Measurements from ENCODE around the gene ZNF460. TPM values are rescaled to one million over a fixed set of nuclear protein-coding genes. Genes with fewer than 3 reads are reported as not detected.

ZNF460 gene
- total and polyA plus RNA-seq, 12 donors: 0.42 to 50.3 (median 38.0) TPM

DNA sequence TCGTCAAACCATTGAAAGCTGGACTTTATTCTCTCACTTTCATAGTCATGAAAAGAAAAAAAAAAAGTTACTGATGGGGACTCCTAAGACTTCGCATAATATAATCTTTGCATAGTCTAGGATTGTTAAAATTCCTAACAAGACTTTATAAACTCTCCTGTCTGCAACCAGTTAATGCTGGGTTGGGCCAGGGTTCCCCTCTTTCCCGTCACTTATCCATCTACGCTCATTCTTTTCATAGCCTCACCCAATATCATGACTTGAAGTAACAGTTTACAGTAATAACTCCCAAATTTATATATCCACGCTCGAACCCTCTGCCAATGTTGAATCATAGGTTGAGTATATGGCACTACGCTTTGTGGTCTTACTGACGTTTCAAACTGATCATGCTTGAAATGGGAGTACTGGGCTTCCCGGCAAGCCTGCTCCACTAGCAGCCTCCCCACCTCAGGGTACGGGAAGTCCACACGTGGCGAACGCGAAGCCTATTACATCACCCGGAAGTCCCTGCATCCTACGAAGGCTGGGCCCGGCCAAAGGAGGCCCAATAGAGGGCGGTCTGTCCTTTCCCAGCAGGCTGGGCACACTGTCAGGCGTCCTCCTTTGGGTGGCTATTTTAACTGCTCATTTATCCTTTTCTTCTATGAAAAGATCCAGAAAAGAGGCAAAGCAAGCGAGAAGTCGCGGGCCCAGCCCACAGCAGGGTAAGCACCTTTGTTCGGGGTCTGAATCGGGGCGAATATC is 694 bp upstream of the ZNF460 start:
- H3K4me3 ChIP-seq: peak overlapping the region; percentile 70 to 99 (median 92)
- peaks cover 0 to 51% (median 42%) of the 10 kb centered on the region in 9 donors for H3K4me1 ChIP-seq
- DNase-seq (peak; percentile 86 to 92), ATAC-seq (peak; percentile 94 to 99 (median 97))
- peaks cover 0 to 50% (median under 1%) of the 10 kb centered on the region in 9 donors for H3K36me3 ChIP-seq
- no peaks in the 10 kb centered on the region for H3K9me3 ChIP-seq
- WGBS, 2 donors: 5 to 7% methylated on average over 25 of the region's 25 CpGs
- TF ChIP-seq, protein P1, sequence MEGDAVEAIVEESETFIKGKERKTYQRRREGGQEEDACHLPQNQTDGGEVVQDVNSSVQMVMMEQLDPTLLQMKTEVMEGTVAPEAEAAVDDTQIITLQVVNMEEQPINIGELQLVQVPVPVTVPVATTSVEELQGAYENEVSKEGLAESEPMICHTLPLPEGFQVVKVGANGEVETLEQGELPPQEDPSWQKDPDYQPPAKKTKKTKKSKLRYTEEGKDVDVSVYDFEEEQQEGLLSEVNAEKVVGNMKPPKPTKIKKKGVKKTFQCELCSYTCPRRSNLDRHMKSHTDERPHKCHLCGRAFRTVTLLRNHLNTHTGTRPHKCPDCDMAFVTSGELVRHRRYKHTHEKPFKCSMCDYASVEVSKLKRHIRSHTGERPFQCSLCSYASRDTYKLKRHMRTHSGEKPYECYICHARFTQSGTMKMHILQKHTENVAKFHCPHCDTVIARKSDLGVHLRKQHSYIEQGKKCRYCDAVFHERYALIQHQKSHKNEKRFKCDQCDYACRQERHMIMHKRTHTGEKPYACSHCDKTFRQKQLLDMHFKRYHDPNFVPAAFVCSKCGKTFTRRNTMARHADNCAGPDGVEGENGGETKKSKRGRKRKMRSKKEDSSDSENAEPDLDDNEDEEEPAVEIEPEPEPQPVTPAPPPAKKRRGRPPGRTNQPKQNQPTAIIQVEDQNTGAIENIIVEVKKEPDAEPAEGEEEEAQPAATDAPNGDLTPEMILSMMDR (IDR thresholded peaks at IDR 0.05): peak in 5 of 9 donors; percentile 38 to 67 (median 64)
- peak overlapping the region; percentile 85 to 100 (median 97) for H3K27ac ChIP-seq
- H3K27me3 ChIP-seq: no peaks in the 10 kb centered on the region
- intact Hi-C loops (cut with DNase I): loop anchor here in 8 of 10 donors (1.0 to 5.0 kb wide), 8 partner anchors 37 to 83 kb away; partner anchors contain the start of genes ZNF805 (in 8 of the 8), ZNF304 (in 2 of the 8), ZNF543 (in 2 of the 8) and TRAPPC2B (in 1 of the 8)

DNA sequence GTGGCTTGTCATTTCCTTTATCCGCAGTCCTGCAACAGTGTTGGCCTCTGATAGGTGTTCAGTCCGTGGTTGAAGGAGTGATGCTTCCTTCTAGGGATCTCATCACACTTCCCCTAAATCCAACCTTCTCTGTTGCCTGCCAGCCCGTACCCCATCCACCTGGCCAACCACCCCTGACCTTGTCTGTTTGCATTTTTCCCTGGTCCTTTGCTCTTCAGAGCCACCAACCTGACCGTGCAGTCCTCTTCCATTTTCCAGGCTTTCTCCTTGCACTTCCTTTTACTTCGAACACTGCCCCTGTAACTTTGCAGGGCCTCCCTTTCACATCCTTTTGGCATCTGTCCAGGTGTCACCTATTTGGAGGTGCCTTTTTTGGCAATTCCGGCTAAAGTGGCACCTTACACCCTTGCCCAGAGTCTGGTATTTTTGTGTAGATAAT is 696 bp downstream of the ZNF460 start:
- Histone ChIP-seq H3K27me3 (no peaks in the 10 kb centered on the region), H3K4me3 (peak overlapping the region; percentile 70 to 99 (median 92)), H3K36me3 (peaks cover 0 to 50% (median 15%) of the 10 kb centered on the region in 9 donors), H3K27ac (peak overlapping the region; percentile 85 to 100 (median 97)), H3K4me1 (peaks cover 0 to 64% (median 48%) of the 10 kb centered on the region in 9 donors), H3K9me3 (no peaks in the 10 kb centered on the region)
- intact Hi-C loops (cut with DNase I): loop anchor here in 7 of 10 donors (1.0 to 5.0 kb wide), 8 partner anchors 36 to 82 kb away; partner anchors contain the start of genes ZNF805 (in 5 of the 7), ZNF304 (in 2 of the 7), TRAPPC2B (in 1 of the 7) and ZNF543 (in 1 of the 7)
- TF ChIP-seq, protein P1 (IDR thresholded peaks at IDR 0.05): no peak
- ATAC-seq (no peak), DNase-seq (no peak)
- WGBS, 2 donors: 4 to 5% methylated on average over 6 of the region's 6 CpGs

DNA sequence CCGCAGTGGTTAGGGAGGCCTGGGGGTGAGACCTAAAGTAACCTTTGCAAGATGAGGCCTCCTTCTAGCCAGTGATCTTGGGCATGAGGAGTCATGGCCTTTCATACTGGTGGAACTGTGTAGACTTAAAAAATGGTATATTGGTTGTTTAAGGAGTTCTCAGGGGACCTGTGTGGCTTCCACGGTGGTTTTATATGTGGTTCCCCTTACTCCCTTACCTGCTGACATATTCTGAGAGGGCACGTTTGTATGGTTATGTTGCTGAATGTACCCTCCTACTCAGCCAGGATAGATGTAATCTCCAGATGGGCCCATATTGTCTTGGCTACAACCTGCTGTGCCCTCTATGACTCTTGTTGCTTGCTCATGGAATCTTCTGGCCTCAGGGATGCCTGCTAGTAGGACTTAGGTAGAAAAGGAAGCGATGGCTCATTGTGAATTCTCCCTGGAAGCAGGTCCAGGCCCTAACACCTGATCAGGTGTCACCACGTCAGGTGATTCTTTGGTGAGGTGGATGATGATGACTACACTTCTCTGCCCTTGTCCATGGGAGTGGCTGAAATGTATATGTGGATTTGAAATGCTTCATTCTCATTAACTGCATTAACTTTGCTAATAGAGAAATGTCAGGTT is 1.8 kb downstream of the ZNF460 start:
- DNase-seq (no peak), ATAC-seq (no peak)
- Histone ChIP-seq H3K4me1 (peaks cover 0 to 64% (median 48%) of the 10 kb centered on the region in 9 donors), H3K9me3 (no peaks in the 10 kb centered on the region), H3K27me3 (no peaks in the 10 kb centered on the region), H3K4me3 (peak overlapping the region in 7 of 10 donors; percentile 70 to 95 (median 87)), H3K36me3 (peaks cover 0 to 54% (median 20%) of the 10 kb centered on the region in 9 donors), H3K27ac (peak overlapping the region in 3 of 10 donors; percentile 95 to 98 (median 98))
- intact Hi-C loops (cut with DNase I): loop anchor here in 6 of 10 donors (5.0 kb wide), 5 partner anchors 35 to 75 kb away; partner anchors contain the start of genes ZNF805 (in 3 of the 6), ZNF304 (in 2 of the 6) and ZNF543 (in 1 of the 6)
- TF ChIP-seq, protein P1 (IDR thresholded peaks at IDR 0.05): no peak
- 68 to 76% methylated on average over 5 of the region's 5 CpGs for WGBS, 2 donors

DNA sequence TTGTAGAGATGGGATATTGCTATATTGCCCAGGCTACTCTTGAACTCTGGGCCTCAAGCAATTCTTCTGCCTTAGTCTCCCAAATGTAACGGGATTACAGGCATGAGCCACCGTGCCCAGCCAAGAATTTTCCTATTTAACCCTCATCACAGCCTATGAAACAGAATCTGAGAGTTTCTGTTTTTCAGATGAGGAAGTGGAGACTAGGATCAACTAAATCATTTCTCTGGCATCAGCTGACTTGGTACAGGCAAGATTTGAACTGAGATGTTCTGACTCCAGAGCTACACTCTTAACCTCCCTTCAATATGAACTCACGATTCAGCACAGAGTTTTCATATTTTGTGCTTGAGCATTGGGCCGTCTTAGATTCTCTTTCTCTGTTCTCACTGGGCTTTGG is 8.1 kb downstream of the ZNF460 start:
- TF ChIP-seq, protein P1 (IDR thresholded peaks at IDR 0.05): no peak
- intact Hi-C loops (cut with DNase I): no loop called here
- Histone ChIP-seq H3K27ac (no peak overlapping the region), H3K27me3 (no peaks in the 10 kb centered on the region), H3K9me3 (peaks cover 0 to 40% (median 0%) of the 10 kb centered on the region in 11 donors), H3K4me3 (no peak overlapping the region), H3K36me3 (peaks cover 13 to 100% (median 80%) of the 10 kb centered on the region in 9 donors), H3K4me1 (peaks cover 0 to 26% (median 16%) of the 10 kb centered on the region in 9 donors)
- DNase-seq (no peak), ATAC-seq (no peak)
- 89 to 92% methylated on average over 4 of the region's 4 CpGs for WGBS, 2 donors
